ENCODE data around the gene LCN6. TPM values are rescaled to one million over a fixed set of nuclear protein-coding genes. Genes with fewer than 3 reads are reported as not detected.
A peak's percentile ranks its signal among the peaks of the same experiment; 100 is the strongest.

Gene LCN6
- total and polyA plus RNA-seq, 2 of the 13 experiments (the other 11 are each of a cell fraction or from before 2014, with no cell fraction given), result not detected

DNA sequence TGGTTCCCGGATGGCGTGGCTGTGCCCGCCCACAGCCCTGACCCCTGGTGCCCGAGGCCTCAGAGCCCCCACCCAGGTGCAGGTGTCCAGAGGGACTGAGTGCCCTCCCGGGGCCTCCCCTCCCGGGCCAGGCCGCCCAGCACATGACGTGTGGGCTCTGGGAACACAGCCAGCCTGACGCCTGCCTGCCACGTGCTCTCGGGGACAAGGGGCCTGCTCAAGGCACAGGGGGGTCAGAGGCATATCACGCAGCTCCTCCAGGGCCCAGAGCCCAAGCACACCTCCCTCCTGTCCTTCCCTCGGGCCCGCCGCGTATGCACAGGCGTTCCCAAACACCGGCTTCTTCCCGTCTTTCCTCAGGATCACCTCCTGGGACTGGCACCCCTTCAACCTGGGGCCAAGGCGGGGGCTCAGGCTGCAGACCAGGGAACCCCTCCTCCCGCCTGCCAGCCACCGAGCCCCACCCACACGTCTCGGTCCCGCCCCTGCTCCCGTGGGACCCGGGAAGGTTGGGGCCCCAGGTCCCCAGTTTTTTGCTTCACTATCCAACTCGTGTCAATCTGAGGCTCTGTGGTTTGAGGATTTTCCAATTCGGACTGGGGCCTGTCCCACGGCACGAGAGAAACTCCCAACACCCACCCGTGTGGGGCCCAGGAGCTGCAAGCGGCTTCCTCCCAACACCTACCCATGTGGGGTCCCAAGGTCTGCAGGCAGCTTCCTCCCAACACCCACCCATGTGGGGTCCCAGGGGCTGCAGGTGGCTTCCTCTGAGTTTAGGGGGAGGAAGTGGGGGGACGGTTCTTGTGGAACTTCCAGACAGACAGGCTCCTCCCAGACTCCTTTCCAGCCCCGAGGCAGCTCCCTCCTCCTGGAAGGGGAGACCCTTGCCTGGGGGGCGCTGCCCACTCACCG is 7.1 kb downstream of the LCN6 start (continued):
- TF ChIP-seq, protein P1, sequence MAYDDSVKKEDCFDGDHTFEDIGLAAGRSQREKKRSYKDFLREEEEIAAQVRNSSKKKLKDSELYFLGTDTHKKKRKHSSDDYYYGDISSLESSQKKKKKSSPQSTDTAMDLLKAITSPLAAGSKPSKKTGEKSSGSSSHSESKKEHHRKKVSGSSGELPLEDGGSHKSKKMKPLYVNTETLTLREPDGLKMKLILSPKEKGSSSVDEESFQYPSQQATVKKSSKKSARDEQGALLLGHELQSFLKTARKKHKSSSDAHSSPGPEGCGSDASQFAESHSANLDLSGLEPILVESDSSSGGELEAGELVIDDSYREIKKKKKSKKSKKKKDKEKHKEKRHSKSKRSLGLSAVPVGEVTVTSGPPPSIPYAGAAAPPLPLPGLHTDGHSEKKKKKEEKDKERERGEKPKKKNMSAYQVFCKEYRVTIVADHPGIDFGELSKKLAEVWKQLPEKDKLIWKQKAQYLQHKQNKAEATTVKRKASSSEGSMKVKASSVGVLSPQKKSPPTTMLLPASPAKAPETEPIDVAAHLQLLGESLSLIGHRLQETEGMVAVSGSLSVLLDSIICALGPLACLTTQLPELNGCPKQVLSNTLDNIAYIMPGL (CRISPR knock-in tag; IDR thresholded peaks at IDR 0.05; ENCODE audit: borderline replicate concordance in 1 of 2, low read depth in 1 of 2), result no peak
- TF ChIP-seq ZNF10 (CRISPR knock-in tag; IDR thresholded peaks at IDR 0.05; ENCODE audit: borderline replicate concordance, low read depth) (no peak), ZFP36L1 (CRISPR knock-in tag; IDR thresholded peaks at IDR 0.05) (peak; percentile 83; the same call in 1 of the 2 replicates), HMGXB3 (CRISPR knock-in tag; IDR thresholded peaks at IDR 0.05; ENCODE audit: borderline replicate concordance) (no peak), TFAP4 (IDR thresholded peaks at IDR 0.05; ENCODE audit: borderline replicate concordance, low read depth) (0 out of 2 replicates have a peak, but pooled peaks have one; percentile 22), PAXIP1 (CRISPR knock-in tag; conservative IDR thresholded peaks at IDR 0.05) (peak; percentile 31; the same call in 1 of the 2 replicates), MLXIP (CRISPR knock-in tag; IDR thresholded peaks at IDR 0.05; ENCODE audit: borderline replicate concordance) (peak; percentile 93), ZNF562 (CRISPR knock-in tag; IDR thresholded peaks at IDR 0.05; ENCODE audit: borderline replicate concordance) (no peak)
- TF ChIP-seq, protein P2, sequence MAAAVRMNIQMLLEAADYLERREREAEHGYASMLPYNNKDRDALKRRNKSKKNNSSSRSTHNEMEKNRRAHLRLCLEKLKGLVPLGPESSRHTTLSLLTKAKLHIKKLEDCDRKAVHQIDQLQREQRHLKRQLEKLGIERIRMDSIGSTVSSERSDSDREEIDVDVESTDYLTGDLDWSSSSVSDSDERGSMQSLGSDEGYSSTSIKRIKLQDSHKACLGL (CRISPR knock-in tag; IDR thresholded peaks at IDR 0.05), result peak; percentile 73; the same call in 1 of the 2 replicates
